Nephron (organoid): ENCODE data around the gene SLC7A6.

Experiments used
- H3K27ac Mint-ChIP-seq, 3 experiments: 2 replicates each; pipeline ENCODE4 v1.8.0; 2020; ENCODE audit warnings: mixed read lengths in 3 of 3, mild to moderate bottlenecking in 2 of 3, moderate library complexity in 1 of 3
- H3K27me3 Mint-ChIP-seq: 2 replicates; pipeline ENCODE4 v1.8.0; 2021; ENCODE audit warnings: low read depth, mild to moderate bottlenecking, moderate library complexity, mixed read lengths
- H3K36me3 Mint-ChIP-seq: 2 replicates; pipeline ENCODE4 v1.8.0; 2020; ENCODE audit warnings: low read depth, mixed read lengths
- H3K4me1 Mint-ChIP-seq: 2 replicates; pipeline ENCODE4 v1.8.0; 2020; ENCODE audit warnings: mixed read lengths
- H3K4me3 Mint-ChIP-seq, 3 experiments: 2 replicates each; pipeline ENCODE4 v1.8.0; 2020; ENCODE audit warnings: mild to moderate bottlenecking in 3 of 3, mixed read lengths in 3 of 3, moderate library complexity in 2 of 3
- H3K9me3 Mint-ChIP-seq: 2 replicates; pipeline ENCODE4 v1.8.0; 2020; ENCODE audit warnings: mixed read lengths
- TF ChIP-seq, protein P1 (sequence below), 3 experiments: fragments of 200-600 bp; sonication (generic); IDR thresholded peaks; one replicate each; pipeline ENCODE4 v1.5.0; 2021; ENCODE audit warnings: antibody characterized with exemption in 3 of 3; ENCODE audit not compliant: unreplicated experiment in 3 of 3

Gene SLC7A6

DNA sequence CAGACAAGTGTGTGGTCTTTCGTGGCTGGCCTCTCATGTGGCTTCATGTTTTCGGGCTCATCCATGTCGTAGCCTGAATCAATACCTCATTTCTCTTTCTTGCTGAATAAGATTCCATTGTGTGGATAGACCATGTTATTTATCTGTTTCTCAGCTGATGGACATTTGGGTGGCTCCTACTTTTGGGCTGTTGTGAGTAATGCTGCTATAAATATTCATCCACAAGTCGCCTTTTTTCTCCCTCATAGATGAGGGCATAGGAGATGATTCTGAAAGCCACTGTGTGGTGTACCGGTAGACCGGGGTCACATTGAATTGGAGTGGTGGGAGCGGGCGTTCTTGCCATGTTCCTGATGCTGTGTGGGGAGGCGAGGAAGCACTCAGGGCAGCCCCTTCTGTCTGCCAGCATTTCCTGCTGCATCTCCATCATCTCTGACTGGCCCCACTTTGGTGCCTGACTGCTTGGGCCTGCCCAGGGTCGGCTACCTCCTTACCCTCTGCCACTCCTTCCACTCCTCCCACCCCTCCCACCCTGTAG is 86.6 kb downstream of the SLC7A6 start:
- Mint-ChIP-seq H3K27ac (no peak overlapping the region), H3K9me3 (no peaks in the 10 kb centered on the region), H3K27me3 (no peaks in the 10 kb centered on the region), H3K4me3 (no peak overlapping the region), H3K36me3 (peaks cover 64% of the 10 kb centered on the region), H3K4me1 (no peaks in the 10 kb centered on the region)
- TF ChIP-seq, protein P1, sequence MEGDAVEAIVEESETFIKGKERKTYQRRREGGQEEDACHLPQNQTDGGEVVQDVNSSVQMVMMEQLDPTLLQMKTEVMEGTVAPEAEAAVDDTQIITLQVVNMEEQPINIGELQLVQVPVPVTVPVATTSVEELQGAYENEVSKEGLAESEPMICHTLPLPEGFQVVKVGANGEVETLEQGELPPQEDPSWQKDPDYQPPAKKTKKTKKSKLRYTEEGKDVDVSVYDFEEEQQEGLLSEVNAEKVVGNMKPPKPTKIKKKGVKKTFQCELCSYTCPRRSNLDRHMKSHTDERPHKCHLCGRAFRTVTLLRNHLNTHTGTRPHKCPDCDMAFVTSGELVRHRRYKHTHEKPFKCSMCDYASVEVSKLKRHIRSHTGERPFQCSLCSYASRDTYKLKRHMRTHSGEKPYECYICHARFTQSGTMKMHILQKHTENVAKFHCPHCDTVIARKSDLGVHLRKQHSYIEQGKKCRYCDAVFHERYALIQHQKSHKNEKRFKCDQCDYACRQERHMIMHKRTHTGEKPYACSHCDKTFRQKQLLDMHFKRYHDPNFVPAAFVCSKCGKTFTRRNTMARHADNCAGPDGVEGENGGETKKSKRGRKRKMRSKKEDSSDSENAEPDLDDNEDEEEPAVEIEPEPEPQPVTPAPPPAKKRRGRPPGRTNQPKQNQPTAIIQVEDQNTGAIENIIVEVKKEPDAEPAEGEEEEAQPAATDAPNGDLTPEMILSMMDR (IDR thresholded peaks at IDR 0.05; ENCODE audit: unreplicated experiment in 3 of 3) = no peak
